ENCODE measurements around the gene WNT7A. TPM values are rescaled to one million over a fixed set of nuclear protein-coding genes. Genes with fewer than 3 reads are reported as not detected.

The WNT7A gene
- total RNA-seq, 1 experiment from 2014 or later, result not detected

DNA sequence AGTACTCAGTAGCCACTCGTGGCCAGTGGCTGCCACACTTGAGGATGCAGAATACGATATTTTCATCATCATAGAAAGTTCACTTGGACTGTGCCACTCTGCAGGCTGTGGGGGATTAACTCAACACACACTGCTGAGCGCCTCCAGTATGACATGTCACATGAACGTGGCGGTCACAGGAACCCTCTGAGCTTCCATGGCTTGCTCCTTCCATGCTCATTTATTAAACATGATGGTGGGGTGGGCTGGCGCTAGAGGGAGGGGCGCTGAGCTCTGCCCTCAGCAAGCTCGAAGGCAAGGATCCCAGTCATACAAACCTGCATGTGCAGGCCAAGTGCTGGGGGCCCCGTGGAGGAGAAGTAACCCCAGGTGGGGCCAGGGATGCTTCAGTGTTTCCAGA, 85.5 kb downstream of the WNT7A start:
- no peak overlapping the region for H3K18ac ChIP-seq (ENCODE audit: insufficient read length, low read depth, low read length)
- H4K20me1 ChIP-seq (ENCODE audit: control insufficient read depth, insufficient read depth, insufficient read length), result no peaks in the 10 kb centered on the region
- H3K14ac ChIP-seq (ENCODE audit: insufficient read depth, low read length), result no peak overlapping the region
- H3K9me3 Mint-ChIP-seq, result no peaks in the 10 kb centered on the region
- H3K79me1 ChIP-seq (ENCODE audit: insufficient read depth, low read depth, low read length, poor library complexity, severe bottlenecking), result no peaks in the 10 kb centered on the region
- no peak overlapping the region for H3K27ac ChIP-seq (ENCODE audit: insufficient read length, low read depth, low read length)
- no peaks in the 10 kb centered on the region for H3K36me3 Mint-ChIP-seq (ENCODE audit: insufficient read depth in 1 of 3, low read depth in 3 of 3)
- H2BK5ac ChIP-seq (ENCODE audit: insufficient read length, low read length), result no peak overlapping the region
- no peaks in the 10 kb centered on the region for H3K23me2 ChIP-seq (ENCODE audit: insufficient read length, low read depth, low read length, poor library complexity, severe bottlenecking)
- no peak overlapping the region for H3K27ac Mint-ChIP-seq
- H2AK5ac ChIP-seq (ENCODE audit: insufficient read length, low read length), result no peak overlapping the region
- no peak overlapping the region for H2BK12ac ChIP-seq (ENCODE audit: insufficient read length, low read depth, low read length)
- no peak overlapping the region for H3K4me2 ChIP-seq (ENCODE audit: insufficient read depth, insufficient read length, low read length)
- peaks cover 9 to 28% of the 10 kb centered on the region in 2 experiments for H3K4me1 Mint-ChIP-seq
- no peak overlapping the region for H3K23ac ChIP-seq (ENCODE audit: insufficient read length, low read depth, low read length)
- no peak for DNase-seq
- no peak overlapping the region for H2BK15ac ChIP-seq (ENCODE audit: low read depth, low read length)
- H3K4me3 Mint-ChIP-seq, result no peak overlapping the region
- H3K4ac ChIP-seq (ENCODE audit: low read depth, low read length), result no peak overlapping the region
- H2BK120ac ChIP-seq (ENCODE audit: low read depth, low read length, poor library complexity, severe bottlenecking), result no peak overlapping the region
- TF ChIP-seq, protein P1, sequence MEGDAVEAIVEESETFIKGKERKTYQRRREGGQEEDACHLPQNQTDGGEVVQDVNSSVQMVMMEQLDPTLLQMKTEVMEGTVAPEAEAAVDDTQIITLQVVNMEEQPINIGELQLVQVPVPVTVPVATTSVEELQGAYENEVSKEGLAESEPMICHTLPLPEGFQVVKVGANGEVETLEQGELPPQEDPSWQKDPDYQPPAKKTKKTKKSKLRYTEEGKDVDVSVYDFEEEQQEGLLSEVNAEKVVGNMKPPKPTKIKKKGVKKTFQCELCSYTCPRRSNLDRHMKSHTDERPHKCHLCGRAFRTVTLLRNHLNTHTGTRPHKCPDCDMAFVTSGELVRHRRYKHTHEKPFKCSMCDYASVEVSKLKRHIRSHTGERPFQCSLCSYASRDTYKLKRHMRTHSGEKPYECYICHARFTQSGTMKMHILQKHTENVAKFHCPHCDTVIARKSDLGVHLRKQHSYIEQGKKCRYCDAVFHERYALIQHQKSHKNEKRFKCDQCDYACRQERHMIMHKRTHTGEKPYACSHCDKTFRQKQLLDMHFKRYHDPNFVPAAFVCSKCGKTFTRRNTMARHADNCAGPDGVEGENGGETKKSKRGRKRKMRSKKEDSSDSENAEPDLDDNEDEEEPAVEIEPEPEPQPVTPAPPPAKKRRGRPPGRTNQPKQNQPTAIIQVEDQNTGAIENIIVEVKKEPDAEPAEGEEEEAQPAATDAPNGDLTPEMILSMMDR (conservative IDR thresholded peaks at IDR 0.05), result no peak
- WGBS (ENCODE audit: extremely low coverage, insufficient read length, low lambda C conversion rate), result no CpG with 5 or more reads among the region's 9 CpGs
- H3T11ph ChIP-seq (ENCODE audit: low read length), result no peak overlapping the region
- H2AFZ ChIP-seq (ENCODE audit: low read length), result no peak overlapping the region
- no peak overlapping the region for H2BK20ac ChIP-seq (ENCODE audit: low read depth, low read length, poor library complexity, severe bottlenecking)
- no peaks in the 10 kb centered on the region for H3K4me1 ChIP-seq (ENCODE audit: insufficient read depth, low read length)
- H4K91ac ChIP-seq (ENCODE audit: insufficient read length, low read depth, low read length), result no peak overlapping the region
- no peaks in the 10 kb centered on the region for H3K27me3 ChIP-seq (ENCODE audit: insufficient read depth, low read length)
- no peaks in the 10 kb centered on the region for H3K79me2 ChIP-seq (ENCODE audit: insufficient read depth, low read length)
- H3K27me3 Mint-ChIP-seq (ENCODE audit: low read depth), result peaks cover 9% of the 10 kb centered on the region
- no peak overlapping the region for H4K5ac ChIP-seq (ENCODE audit: insufficient read length, low read depth, low read length)
- no peak overlapping the region for H3K56ac ChIP-seq (ENCODE audit: insufficient read length, low read depth, low read length)
- no peak overlapping the region for H3K9ac ChIP-seq (ENCODE audit: extremely low read depth, insufficient read length, low read length)
- no peak overlapping the region for H4K8ac ChIP-seq (replicated peaks; ENCODE audit: insufficient read length, low read depth, low read length)
- no peaks in the 10 kb centered on the region for H3K9me3 ChIP-seq (ENCODE audit: control insufficient read depth, low read depth, low read length)

Measured in H9 (cell line).